ENCODE data around the gene MAGI2. TPM values are rescaled to one million over a fixed set of nuclear protein-coding genes. Genes with fewer than 3 reads are reported as not detected.

MAGI2 gene
- polyA plus RNA-seq, 3 donors: 0.03 to 0.11 TPM; not detected in 1

DNA sequence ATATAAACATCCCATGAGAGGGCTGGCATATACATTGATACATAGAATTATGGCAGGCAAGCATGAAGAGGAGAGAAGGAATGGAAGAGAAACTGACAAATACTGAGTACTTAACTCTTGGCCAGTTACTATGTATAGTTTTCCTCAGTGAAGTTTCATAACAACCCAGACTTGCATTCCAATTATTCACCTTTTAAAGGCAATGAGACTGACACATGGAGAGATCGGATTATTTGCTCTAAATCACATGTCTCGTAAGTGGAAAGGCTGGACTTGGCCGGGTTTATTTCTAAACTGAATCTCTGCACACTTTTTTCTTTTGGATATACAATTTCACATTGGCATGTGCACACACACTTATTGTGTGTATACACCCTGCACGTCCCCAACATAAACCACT is 1106.6 kb downstream of the MAGI2 start:
- Mint-ChIP-seq H3K27me3 (ENCODE audit: low read depth in 3 of 3) (no peaks in the 10 kb centered on the region), H3K27ac (no peak overlapping the region), H3K4me1 (no peaks in the 10 kb centered on the region), H3K4me3 (no peak overlapping the region), H3K9me3 (peaks cover 0 to 2% (median 0%) of the 10 kb centered on the region in 7 donors), H3K36me3 (no peaks in the 10 kb centered on the region)
- intact Hi-C loops (cut with micrococcal nuclease): no loop called here
- Histone ChIP-seq H3K36me3 (replicated peaks in 1 of 2; ENCODE audit: control insufficient read depth in 1 of 2, insufficient read depth in 2 of 2, low read length in 2 of 2) (no peaks in the 10 kb centered on the region), H3K9ac (ENCODE audit: insufficient read depth, low read length, poor library complexity, severe bottlenecking) (no peak overlapping the region), H3K4me2 (replicated peaks; ENCODE audit: extremely low read depth, low read length, poor library complexity, severe bottlenecking) (no peak overlapping the region), H3K79me2 (ENCODE audit: insufficient read depth, low read length) (no peaks in the 10 kb centered on the region), H4K20me1 (ENCODE audit: insufficient read depth, low read length) (no peaks in the 10 kb centered on the region), H3K27ac (ENCODE audit: low read depth in 1 of 2, low read length in 2 of 2) (no peak overlapping the region), H2AFZ (ENCODE audit: insufficient read depth, low read depth, low read length, poor library complexity, severe bottlenecking) (no peak overlapping the region), H3K9me3 (replicated peaks in 1 of 2; ENCODE audit: control insufficient read depth in 1 of 2, insufficient read depth in 1 of 2, low read length in 2 of 2) (no peaks in the 10 kb centered on the region), H3K4me1 (ENCODE audit: control insufficient read depth in 1 of 2, insufficient read depth in 2 of 2, low read length in 2 of 2) (no peaks in the 10 kb centered on the region), H3K4me3 (replicated peaks in 1 of 3; ENCODE audit: low read depth in 2 of 3, low read length in 3 of 3) (no peak overlapping the region), H3K27me3 (ENCODE audit: control insufficient read depth in 2 of 2, insufficient read depth in 2 of 2, low read length in 2 of 2) (no peaks in the 10 kb centered on the region)
- 94% methylated on average over 4 of the region's 4 CpGs for WGBS (ENCODE audit: insufficient coverage)
- no peak for DNase-seq
- TF ChIP-seq, protein P1, sequence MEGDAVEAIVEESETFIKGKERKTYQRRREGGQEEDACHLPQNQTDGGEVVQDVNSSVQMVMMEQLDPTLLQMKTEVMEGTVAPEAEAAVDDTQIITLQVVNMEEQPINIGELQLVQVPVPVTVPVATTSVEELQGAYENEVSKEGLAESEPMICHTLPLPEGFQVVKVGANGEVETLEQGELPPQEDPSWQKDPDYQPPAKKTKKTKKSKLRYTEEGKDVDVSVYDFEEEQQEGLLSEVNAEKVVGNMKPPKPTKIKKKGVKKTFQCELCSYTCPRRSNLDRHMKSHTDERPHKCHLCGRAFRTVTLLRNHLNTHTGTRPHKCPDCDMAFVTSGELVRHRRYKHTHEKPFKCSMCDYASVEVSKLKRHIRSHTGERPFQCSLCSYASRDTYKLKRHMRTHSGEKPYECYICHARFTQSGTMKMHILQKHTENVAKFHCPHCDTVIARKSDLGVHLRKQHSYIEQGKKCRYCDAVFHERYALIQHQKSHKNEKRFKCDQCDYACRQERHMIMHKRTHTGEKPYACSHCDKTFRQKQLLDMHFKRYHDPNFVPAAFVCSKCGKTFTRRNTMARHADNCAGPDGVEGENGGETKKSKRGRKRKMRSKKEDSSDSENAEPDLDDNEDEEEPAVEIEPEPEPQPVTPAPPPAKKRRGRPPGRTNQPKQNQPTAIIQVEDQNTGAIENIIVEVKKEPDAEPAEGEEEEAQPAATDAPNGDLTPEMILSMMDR (IDR thresholded peaks at IDR 0.05): no peak

DNA sequence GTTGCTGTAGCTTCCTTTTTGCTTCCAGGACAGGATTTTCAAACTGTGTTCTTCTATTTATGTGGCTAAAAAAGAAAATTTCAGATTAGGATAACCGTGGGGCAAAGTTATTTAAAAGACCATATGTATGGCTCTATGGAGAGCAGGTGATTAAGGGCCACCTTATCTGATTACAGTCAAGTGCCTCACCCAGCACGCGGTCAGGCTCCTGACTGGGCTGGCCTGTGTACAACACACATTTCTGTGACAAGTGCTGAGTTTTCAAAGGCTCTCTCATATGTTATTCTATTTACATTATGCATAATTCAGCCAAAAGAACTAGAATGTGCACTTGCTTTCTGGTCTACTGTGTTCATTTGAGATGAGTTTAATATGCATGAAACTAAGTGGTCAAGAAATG is 1107.5 kb downstream of the MAGI2 start:
- Histone ChIP-seq H3K9me3 (replicated peaks in 1 of 2; ENCODE audit: control insufficient read depth in 1 of 2, insufficient read depth in 1 of 2, low read length in 2 of 2) (no peaks in the 10 kb centered on the region), H2AFZ (ENCODE audit: insufficient read depth, low read depth, low read length, poor library complexity, severe bottlenecking) (no peak overlapping the region), H3K4me1 (ENCODE audit: control insufficient read depth in 1 of 2, insufficient read depth in 2 of 2, low read length in 2 of 2) (no peaks in the 10 kb centered on the region), H4K20me1 (ENCODE audit: insufficient read depth, low read length) (no peaks in the 10 kb centered on the region), H3K4me3 (replicated peaks in 1 of 3; ENCODE audit: low read depth in 2 of 3, low read length in 3 of 3) (no peak overlapping the region), H3K36me3 (replicated peaks in 1 of 2; ENCODE audit: control insufficient read depth in 1 of 2, insufficient read depth in 2 of 2, low read length in 2 of 2) (no peaks in the 10 kb centered on the region), H3K27me3 (ENCODE audit: control insufficient read depth in 2 of 2, insufficient read depth in 2 of 2, low read length in 2 of 2) (no peaks in the 10 kb centered on the region), H3K27ac (ENCODE audit: low read depth in 1 of 2, low read length in 2 of 2) (no peak overlapping the region), H3K9ac (ENCODE audit: insufficient read depth, low read length, poor library complexity, severe bottlenecking) (no peak overlapping the region), H3K79me2 (ENCODE audit: insufficient read depth, low read length) (no peaks in the 10 kb centered on the region), H3K4me2 (replicated peaks; ENCODE audit: extremely low read depth, low read length, poor library complexity, severe bottlenecking) (no peak overlapping the region)
- 87% methylated on average over 3 of the region's 3 CpGs for WGBS (ENCODE audit: insufficient coverage)
- TF ChIP-seq, protein P1 (IDR thresholded peaks at IDR 0.05): no peak
- no peaks in the 10 kb centered on the region for H3K4me1 Mint-ChIP-seq
- intact Hi-C loops (cut with micrococcal nuclease): no loop called here
- H3K36me3 Mint-ChIP-seq: no peaks in the 10 kb centered on the region
- no peaks in the 10 kb centered on the region for H3K27me3 Mint-ChIP-seq (ENCODE audit: low read depth in 3 of 3)
- H3K27ac Mint-ChIP-seq: no peak overlapping the region
- no peak for DNase-seq
- H3K4me3 Mint-ChIP-seq: no peak overlapping the region
- H3K9me3 Mint-ChIP-seq: peaks cover 0 to 3% (median 0%) of the 10 kb centered on the region in 7 donors

All from CD14-positive monocyte (primary cell).